HCT116 (cell line): ENCODE measurements around the gene MOB3A. TPM values are rescaled to one million over a fixed set of nuclear protein-coding genes. Genes with fewer than 3 reads are reported as not detected.

Experiments used
- ATAC-seq: fragments of 200-7000 bp; cut with Tn5 transposase; 2 replicates; pipeline ENCODE4 v1.9.1; 2020; ENCODE audit warnings: mild to moderate bottlenecking, moderate library complexity
- BruUV-seq: library from RNA; stranded (reverse); fragments of 400-500 nt; replicated peaks from 2 replicates; lab custom pipeline; 2021; lab: Mats Ljungman, UMichigan
- CTCF ChIA-PET: fragments of 300-600 bp; sonication (Branson Sonifier 250); formaldehyde crosslinking; loops from one replicate; lab custom pipeline; 2021; ENCODE audit warnings: antibody characterized with exemption; lab: Charles Lee
- POLR2A ChIA-PET: fragments of 300-600, 350-600 bp; sonication (Branson Sonifier 250); formaldehyde crosslinking; loops from one replicate; lab custom pipeline; 2021; ENCODE audit warnings: antibody characterized with exemption; lab: Charles Lee
- RAD21 ChIA-PET, 2 experiments: fragments of 300-600 bp; sonication (Branson Sonifier 250); formaldehyde crosslinking; loops; one replicate each; lab custom pipeline; 2023; ENCODE audit warnings: low total read pairs in 2 of 2; ENCODE audit not compliant: uncharacterized antibody in 2 of 2, unreplicated experiment in 2 of 2, low non-redundant PET in 1 of 2; lab: Charles Lee
- DNase-seq: peaks from one replicate; pipeline ENCODE4 v3.0.0-alpha.2; 2010; ENCODE audit warnings: low read depth, low spot score
- H2AFZ ChIP-seq: fragments of 200-600 bp; shearing (Covaris generic), sonication (generic); 2 replicates; pipeline ENCODE4 v1.6.1; 2017; ENCODE audit warnings: low read depth, mixed run types, mixed read lengths, antibody characterized with exemption, low read length; ENCODE audit not compliant: poor library complexity, severe bottlenecking
- H3K27ac ChIP-seq: 2 replicates; pipeline ENCODE4 v1.5.1; 2012; ENCODE audit warnings: low read depth, low read length
- H3K27me3 ChIP-seq: fragments of 200-600 bp; sonication (generic); 2 replicates; pipeline ENCODE4 v1.6.1; 2016; ENCODE audit warnings: mixed run types, low read length, mixed read lengths; ENCODE audit not compliant: insufficient read depth
- H3K36me3 ChIP-seq, 2 experiments: fragments of 200-500 bp in 1 of 2; fragments of 200-600 bp in 1 of 2; sonication (Bioruptor generic) in 1 of 2; sonication (generic) in 1 of 2; 2 replicates each; pipeline versions ENCODE4 v1.5.1 to v1.6.1; 2014 to 2016; ENCODE audit warnings: low read length in 2 of 2, inconsistent platforms in 1 of 2, mixed read lengths in 1 of 2, mixed run types in 1 of 2; ENCODE audit not compliant: insufficient read depth in 2 of 2, control insufficient read depth in 1 of 2
- H3K4me1 ChIP-seq, 2 experiments: fragments of 200-600 bp in 1 of 2; sonication (generic) in 1 of 2; 2 replicates each; pipeline versions ENCODE4 v1.5.1 to v1.6.1; 2012 to 2017; ENCODE audit warnings: low read length in 2 of 2, inconsistent platforms in 1 of 2, mild to moderate bottlenecking in 1 of 2, mixed read lengths in 1 of 2, mixed run types in 1 of 2, moderate library complexity in 1 of 2; ENCODE audit not compliant: insufficient read depth in 2 of 2, control insufficient read depth in 1 of 2
- H3K4me2 ChIP-seq: fragments of 200-600 bp; sonication (generic); 2 replicates; pipeline ENCODE4 v1.6.1; 2017; ENCODE audit warnings: mixed run types, low read length, mixed read lengths
- H3K4me3 ChIP-seq, 2 experiments: fragments of 200-600 bp in 1 of 2; sonication (generic) in 1 of 2; replicated peaks in 1 of 2; 2 replicates each; pipeline ENCODE4 v1.5.1; 2011 to 2016; ENCODE audit warnings: low read length in 2 of 2, control low read depth in 1 of 2, low read depth in 1 of 2, mild to moderate bottlenecking in 1 of 2, mixed read lengths in 1 of 2, mixed run types in 1 of 2
- H3K79me2 ChIP-seq: fragments of 200-600 bp; sonication (generic); 2 replicates; pipeline ENCODE4 v1.6.1; 2017; ENCODE audit warnings: mild to moderate bottlenecking, mixed run types, low read length, moderate library complexity, mixed read lengths; ENCODE audit not compliant: insufficient read depth
- H3K9ac ChIP-seq: fragments of 200-600 bp; sonication (generic); 2 replicates; pipeline ENCODE4 v1.6.1; 2016; ENCODE audit warnings: low read length, mixed read lengths
- H3K9me2 ChIP-seq: fragments of 200-600 bp; sonication (generic), shearing (Covaris generic); 2 replicates; pipeline ENCODE4 v1.6.1; 2017; ENCODE audit warnings: mixed run types, mild to moderate bottlenecking, moderate library complexity; ENCODE audit not compliant: insufficient read depth
- H3K9me3 ChIP-seq, 2 experiments: fragments of 200-500 bp in 1 of 2; fragments of 200-600 bp in 1 of 2; sonication (Bioruptor generic) in 1 of 2; sonication (generic) in 1 of 2; 2 replicates each; pipeline ENCODE4 v1.6.1; 2014 to 2017; ENCODE audit warnings: low read length in 2 of 2, mixed read lengths in 2 of 2, inconsistent platforms in 1 of 2, low read depth in 1 of 2, mild to moderate bottlenecking in 1 of 2, mixed run types in 1 of 2, moderate library complexity in 1 of 2; ENCODE audit not compliant: control insufficient read depth in 1 of 2, insufficient read depth in 1 of 2
- H4K20me1 ChIP-seq: fragments of 200-600 bp; sonication (generic), shearing (Covaris generic); 2 replicates; pipeline ENCODE4 v1.6.1; 2017; ENCODE audit warnings: mixed run types, mild to moderate bottlenecking, moderate library complexity; ENCODE audit not compliant: insufficient read depth
- CBX3 ChIP-seq: IDR thresholded peaks from 2 replicates; pipeline ENCODE4 v1.6.1; 2012; ENCODE audit warnings: low read depth
- ELF1 ChIP-seq: IDR thresholded peaks from 2 replicates; pipeline ENCODE4 v1.6.1; 2012; ENCODE audit warnings: low read depth, borderline replicate concordance
- JUND ChIP-seq: IDR thresholded peaks from 2 replicates; pipeline ENCODE4 v1.6.1; 2012
- POLR2A ChIP-seq: IDR thresholded peaks from 2 replicates; pipeline ENCODE4 v1.7.0; 2011; ENCODE audit warnings: borderline replicate concordance; ENCODE audit not compliant: insufficient read depth, insufficient read length; ENCODE audit errors: extremely low read depth
- POLR2AphosphoS5 ChIP-seq: IDR thresholded peaks from 2 replicates; pipeline ENCODE4 v1.6.1; 2011; ENCODE audit warnings: mild to moderate bottlenecking, low read depth, low read length, moderate library complexity
- RAD21 ChIP-seq: IDR thresholded peaks from 2 replicates; pipeline ENCODE4 v1.6.1; 2012; ENCODE audit warnings: low read depth, mild to moderate bottlenecking
- SIN3A ChIP-seq: IDR thresholded peaks from 2 replicates; pipeline ENCODE4 v1.6.1; 2012; ENCODE audit warnings: low read depth
- SP1 ChIP-seq: IDR thresholded peaks from 2 replicates; pipeline ENCODE4 v1.6.1; 2012; ENCODE audit warnings: low read depth
- SRF ChIP-seq: IDR thresholded peaks from 2 replicates; pipeline ENCODE4 v1.6.1; 2012; ENCODE audit warnings: low read depth
- TCF7L2 ChIP-seq: IDR thresholded peaks from 2 replicates; pipeline ENCODE4 v1.7.0; 2011; ENCODE audit warnings: borderline replicate concordance, inconsistent platforms; ENCODE audit not compliant: insufficient read depth, insufficient read length; ENCODE audit errors: extremely low read depth
- intact Hi-C: fragments of 100-400 bp; cut with micrococcal nuclease; formaldehyde crosslinking; loops from 2 replicates; pipeline ENCODE4 v1.10.0; 2022
- total RNA-seq: library from RNA; stranded (reverse); gene quantifications from one replicate; pipeline ENCODE4 v1.2.1, GENCODE V29; 2021; ENCODE audit not compliant: unreplicated experiment
- TF ChIP-seq, protein P1 (sequence below), 3 experiments: fragments of 200-600 bp in 1 of 3; sonication (generic) in 1 of 3; IDR thresholded peaks in 2 of 3; conservative IDR thresholded peaks in 1 of 3; 2 replicates each; pipeline ENCODE4 v1.5.1; 2012 to 2017; ENCODE audit warnings: low read depth in 2 of 3, low read length in 2 of 3, antibody characterized with exemption in 1 of 3, borderline replicate concordance in 1 of 3, control low read depth in 1 of 3, mild to moderate bottlenecking in 1 of 3, mixed read lengths in 1 of 3, mixed run types in 1 of 3, moderate library complexity in 1 of 3; ENCODE audit not compliant: insufficient read depth in 1 of 3
- TF ChIP-seq, protein P2 (sequence below): IDR thresholded peaks from 2 replicates; pipeline ENCODE4 v1.6.1; 2012

Gene MOB3A
- total RNA-seq, 1 experiment from 2014 or later: 32.1 TPM

DNA sequence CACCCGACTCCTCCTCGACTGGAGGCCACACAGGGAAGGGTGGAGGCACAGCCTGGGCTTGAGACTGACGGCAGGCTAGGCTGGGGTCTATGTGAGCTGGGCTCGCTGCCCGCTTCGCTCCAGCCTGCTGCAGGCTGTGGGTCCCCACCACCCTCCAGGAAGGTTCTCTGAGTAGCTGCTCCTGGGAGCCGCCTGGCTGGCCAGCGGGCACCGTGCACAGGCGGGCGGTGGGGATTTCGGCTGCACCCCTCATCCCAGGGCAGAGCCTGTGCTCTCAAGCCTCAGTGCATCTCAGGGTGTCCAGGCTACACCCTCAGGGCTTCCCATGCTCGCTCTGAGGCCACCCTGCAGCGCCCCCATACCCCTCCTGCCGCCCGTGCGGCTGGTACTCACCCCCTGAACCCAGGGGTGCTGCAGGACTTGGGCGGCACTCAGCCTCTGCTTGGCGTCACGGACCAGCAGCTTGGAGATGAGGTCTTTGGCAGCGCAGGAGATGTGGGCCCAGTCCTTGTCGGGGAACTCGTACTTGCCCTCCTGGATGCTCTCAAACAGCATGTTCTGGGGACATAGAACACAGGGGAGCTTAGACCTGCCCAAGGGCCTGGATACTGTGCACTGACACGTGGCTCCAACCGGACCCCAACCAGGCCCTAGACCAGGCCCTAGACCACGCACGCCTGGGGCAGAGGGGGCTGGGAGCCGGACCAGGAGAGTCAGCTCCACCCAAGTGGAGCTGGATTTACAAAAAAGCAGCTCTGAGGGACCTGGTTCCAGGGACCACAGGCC lies 55.3 kb downstream of the MOB3A start:
- Histone ChIP-seq H3K79me2 (peaks cover 17% of the 10 kb centered on the region; the same call in 1 of the 2 replicates), H3K27me3 (no peaks in the 10 kb centered on the region), H3K4me2 (peak overlapping the region; percentile 76; the same call in 1 of the 2 replicates), H3K36me3 (peaks cover 17 to 32% of the 10 kb centered on the region in 2 experiments; a peak in 3 of 4 replicates), H3K9me2 (no peaks in the 10 kb centered on the region), H3K9ac (peak overlapping the region; percentile 69), H3K27ac (peak overlapping the region; percentile 81), H4K20me1 (no peaks in the 10 kb centered on the region), H2AFZ (no peak overlapping the region), H3K4me3 (no peak overlapping the region), H3K4me1 (peaks cover 17 to 45% of the 10 kb centered on the region in 2 experiments), H3K9me3 (peaks cover 0 to 4% of the 10 kb centered on the region in 2 experiments; a peak in 1 of 4 replicates)
- intact Hi-C loops: no loop called here
- no peak for DNase-seq
- RAD21 ChIA-PET: no interaction called here
- BruUV-seq: no TSS peak
- ATAC-seq: no peak
- no peak for TF ChIP-seq JUND
- no peak for TF ChIP-seq POLR2A
- TF ChIP-seq SRF: no peak
- no peak for TF ChIP-seq TCF7L2
- TF ChIP-seq ELF1: no peak
- TF ChIP-seq, protein P1, sequence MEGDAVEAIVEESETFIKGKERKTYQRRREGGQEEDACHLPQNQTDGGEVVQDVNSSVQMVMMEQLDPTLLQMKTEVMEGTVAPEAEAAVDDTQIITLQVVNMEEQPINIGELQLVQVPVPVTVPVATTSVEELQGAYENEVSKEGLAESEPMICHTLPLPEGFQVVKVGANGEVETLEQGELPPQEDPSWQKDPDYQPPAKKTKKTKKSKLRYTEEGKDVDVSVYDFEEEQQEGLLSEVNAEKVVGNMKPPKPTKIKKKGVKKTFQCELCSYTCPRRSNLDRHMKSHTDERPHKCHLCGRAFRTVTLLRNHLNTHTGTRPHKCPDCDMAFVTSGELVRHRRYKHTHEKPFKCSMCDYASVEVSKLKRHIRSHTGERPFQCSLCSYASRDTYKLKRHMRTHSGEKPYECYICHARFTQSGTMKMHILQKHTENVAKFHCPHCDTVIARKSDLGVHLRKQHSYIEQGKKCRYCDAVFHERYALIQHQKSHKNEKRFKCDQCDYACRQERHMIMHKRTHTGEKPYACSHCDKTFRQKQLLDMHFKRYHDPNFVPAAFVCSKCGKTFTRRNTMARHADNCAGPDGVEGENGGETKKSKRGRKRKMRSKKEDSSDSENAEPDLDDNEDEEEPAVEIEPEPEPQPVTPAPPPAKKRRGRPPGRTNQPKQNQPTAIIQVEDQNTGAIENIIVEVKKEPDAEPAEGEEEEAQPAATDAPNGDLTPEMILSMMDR (IDR thresholded peaks at IDR 0.05 in 2 of 3, conservative IDR thresholded peaks at IDR 0.05 in 1 of 3; ENCODE audit: borderline replicate concordance in 1 of 3, insufficient read depth in 1 of 3, low read depth in 2 of 3, low read length in 2 of 3): no peak
- TF ChIP-seq, protein P2, sequence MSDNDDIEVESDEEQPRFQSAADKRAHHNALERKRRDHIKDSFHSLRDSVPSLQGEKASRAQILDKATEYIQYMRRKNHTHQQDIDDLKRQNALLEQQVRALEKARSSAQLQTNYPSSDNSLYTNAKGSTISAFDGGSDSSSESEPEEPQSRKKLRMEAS: no peak
- TF ChIP-seq SP1: no peak
- no peak for TF ChIP-seq RAD21
- no peak for TF ChIP-seq POLR2AphosphoS5
- no peak for TF ChIP-seq CBX3
- no peak for TF ChIP-seq SIN3A
- CTCF ChIA-PET: no interaction called here
- POLR2A ChIA-PET: interaction anchor here (2.3 to 4.2 kb wide), 2 partner anchors 9 to 12 kb away, joined by 14 to 39 read pairs; no protein-coding TSS in a partner anchor
